GM12891 (cell line): ENCODE measurements around the gene SCN4A.
"Not testable (repeated sequence)": the region's sequence is repeated elsewhere in the genome, so short reads cannot be mapped to it uniquely, and the experiment has no call there.

Source experiments
- DNase-seq: peaks from one replicate; pipeline ENCODE4 v3.0.0; 2011; ENCODE audit warnings: low spot score; ENCODE audit not compliant: insufficient read length
- FAIRE-seq: peaks from 2 replicates; lab custom pipeline; 2011; peaks lifted over from hg19 to GRCh38; lab: Jason Lieb, UNC

Gene SCN4A

DNA sequence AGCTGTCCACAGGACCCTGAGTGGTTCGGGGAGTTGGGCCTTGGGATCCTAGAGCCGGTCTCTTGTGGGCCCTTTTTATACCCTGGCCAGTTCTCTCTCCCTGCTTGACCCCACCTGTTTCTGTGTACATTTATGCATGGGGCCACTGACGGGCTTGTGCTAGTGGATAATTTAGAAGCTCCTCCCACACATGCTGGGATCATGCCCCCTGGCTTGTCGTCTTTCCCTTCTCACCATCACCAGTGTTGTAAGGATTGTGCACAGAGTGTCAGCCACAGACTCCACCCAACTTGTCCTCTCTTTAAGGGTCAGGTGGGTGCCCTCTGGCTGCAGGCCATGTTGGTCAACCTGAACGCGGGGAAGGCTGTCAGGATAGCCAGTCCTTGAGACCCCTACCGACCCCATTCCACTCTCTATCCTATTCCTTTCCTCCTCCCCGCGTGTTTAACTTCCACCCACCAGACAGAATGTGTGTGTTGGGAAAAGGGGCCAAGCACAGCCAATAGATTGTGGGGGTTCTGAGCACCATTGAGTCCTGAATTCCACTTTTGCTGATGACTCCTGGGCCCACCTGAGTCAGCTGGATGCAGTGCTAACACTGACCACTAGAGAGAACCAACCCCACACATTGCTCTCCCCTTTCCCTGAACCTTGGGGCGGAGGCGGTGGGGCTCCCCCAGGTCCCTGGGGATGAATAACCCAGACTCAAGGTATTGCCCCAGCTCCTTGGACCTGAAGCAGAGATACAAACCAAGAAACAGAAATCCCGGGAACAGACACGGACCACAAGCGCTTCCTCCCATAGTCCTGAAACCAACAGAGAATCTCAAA is 76.0 kb downstream of the SCN4A start, which contains the start of gene CSH1:
Gene CSH1, minus strand, starts transcription at position 51 of the 831 bp plus-strand sequence. CDS start 63 bp downstream, outside the sequence.
- not testable (repeated sequence) for FAIRE-seq, DNase-seq

DNA sequence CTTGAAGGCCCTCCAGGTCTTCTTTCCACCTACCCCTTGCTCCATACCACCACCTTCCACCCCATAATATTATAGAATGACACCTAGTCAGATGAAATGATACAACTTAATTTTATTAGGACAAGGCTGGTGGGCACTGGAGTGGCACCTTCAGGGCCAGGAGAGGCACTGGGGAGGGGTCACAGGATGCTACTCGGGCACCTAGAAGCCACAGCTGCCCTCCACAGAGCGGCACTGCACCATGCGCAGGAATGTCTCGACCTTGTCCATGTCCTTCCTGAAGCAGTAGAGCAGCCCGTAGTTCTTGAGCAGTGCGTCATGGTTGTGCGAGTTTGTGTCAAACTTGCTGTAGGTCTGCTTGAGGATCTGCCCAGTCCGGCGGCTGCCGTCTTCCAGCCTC is 77.9 kb downstream of the SCN4A start:
- not testable (repeated sequence) for FAIRE-seq, DNase-seq

DNA sequence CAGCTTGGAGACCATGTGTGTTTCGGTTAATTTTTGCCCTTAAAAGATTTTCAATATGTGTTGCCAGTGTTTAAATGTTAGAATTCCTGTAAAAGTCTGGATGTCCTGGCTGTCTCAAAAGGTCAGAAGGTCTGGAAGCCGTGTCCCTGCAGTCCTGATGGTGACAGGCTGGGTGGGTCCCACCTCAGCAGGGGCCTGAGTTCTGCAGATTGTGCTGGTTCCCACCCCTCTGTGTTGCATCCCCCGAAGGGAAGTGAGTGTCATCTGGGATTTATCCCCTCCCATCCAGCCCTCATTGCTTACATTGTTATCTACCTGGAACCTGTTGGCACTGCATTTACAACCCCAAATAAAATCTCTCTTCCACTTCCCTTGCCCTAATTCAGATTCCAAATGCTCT is 78.7 kb downstream of the SCN4A start:
- FAIRE-seq, DNase-seq: not testable (repeated sequence)

DNA sequence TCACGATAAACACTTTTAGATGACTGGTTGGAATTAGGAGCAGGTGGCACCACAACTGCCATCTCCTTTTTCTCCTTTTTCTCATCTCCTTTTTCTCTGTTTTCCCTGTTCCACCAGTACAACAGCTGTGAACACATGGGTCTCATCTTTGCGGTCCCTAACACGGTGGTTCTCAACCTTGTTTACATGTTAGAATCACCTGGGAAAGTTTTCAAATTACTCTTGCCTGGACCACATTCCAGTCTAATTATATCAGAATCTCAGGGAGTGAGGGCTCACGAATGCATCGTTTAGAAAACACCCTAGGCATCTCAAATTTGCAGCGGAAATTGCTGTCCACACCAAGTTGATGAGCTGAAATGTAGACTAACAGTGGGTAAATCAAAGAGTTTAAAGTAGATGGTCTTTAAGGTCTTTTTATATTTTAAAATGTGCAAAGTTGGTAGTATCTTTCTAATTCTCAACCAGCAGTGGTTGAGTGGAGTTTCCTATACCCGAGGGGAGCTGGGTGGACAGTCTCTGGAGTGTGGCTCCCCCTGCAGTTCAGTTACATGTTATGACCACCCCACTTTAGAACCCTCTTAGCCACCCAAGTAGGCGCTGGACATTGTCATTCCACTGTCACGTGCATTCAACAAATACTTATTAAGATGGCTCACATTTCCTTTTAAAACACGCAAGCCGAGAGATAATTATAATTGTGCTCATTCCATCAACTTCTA is 80.2 kb downstream of the SCN4A start:
- not testable (repeated sequence) for DNase-seq, FAIRE-seq

DNA sequence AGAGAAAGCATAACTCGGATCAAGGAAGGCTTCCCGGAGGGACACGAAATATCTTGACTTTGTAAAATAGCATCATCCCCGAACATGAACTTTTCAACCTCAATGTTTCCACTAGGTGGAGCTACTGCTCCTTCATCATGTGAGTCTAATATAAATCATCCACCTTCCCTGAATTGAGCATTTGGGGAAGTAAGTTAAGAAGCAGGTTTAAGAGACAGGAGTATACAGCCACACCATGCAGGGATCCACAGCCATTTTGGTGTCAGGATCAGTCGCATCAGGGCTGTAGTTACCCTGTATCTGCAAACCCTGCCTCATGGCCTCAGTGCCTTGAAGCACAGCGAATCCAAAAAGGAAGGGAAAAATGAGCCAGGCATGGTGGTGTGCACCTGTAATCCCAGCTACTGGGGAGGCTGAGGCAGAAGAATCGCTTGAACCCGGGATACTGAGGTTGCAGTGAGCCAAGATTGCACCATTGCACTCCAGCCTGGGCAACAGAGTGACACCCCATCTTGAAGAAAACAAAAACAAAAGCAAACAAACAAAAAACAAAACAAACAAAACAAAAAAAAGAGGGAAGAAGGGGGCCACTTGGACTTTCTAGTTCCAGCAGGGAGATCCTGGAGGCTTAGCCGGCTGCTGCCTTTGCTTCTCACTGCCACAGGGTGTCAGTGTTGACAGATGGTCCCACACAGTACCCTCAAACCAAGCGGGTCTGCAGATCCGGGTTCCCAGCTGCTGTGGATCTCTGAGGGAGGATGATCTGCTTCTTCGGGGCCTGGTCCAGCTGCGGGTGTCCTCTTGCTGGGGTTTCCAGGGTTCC is 83.5 kb downstream of the SCN4A start:
- FAIRE-seq: peak; percentile 54
- not testable (repeated sequence) for DNase-seq
